ENCODE results near the gene TTPAL. TPM values are rescaled to one million over a fixed set of nuclear protein-coding genes. Genes with fewer than 3 reads are reported as not detected.

TTPAL gene
- total RNA-seq, 1 experiment from 2014 or later: 21.1 TPM

- H3K9me3 ChIP-seq (ENCODE audit: control insufficient read depth, low read depth, low read length): no peaks in the 10 kb centered on the region
- peaks cover 5% of the 10 kb centered on the region; the same call in 1 of the 2 replicates for H3K4me1 ChIP-seq (ENCODE audit: insufficient read depth, low read length)
- H3K23me2 ChIP-seq (ENCODE audit: insufficient read length, low read depth, low read length, poor library complexity, severe bottlenecking): peaks cover 14% of the 10 kb centered on the region
- no peak overlapping the region for H3K9ac ChIP-seq (ENCODE audit: extremely low read depth, insufficient read length, low read length)
- no peaks in the 10 kb centered on the region for H3K27me3 Mint-ChIP-seq (ENCODE audit: low read depth)
- no peak overlapping the region for H3K4me2 ChIP-seq (ENCODE audit: insufficient read depth, insufficient read length, low read length)
- H4K91ac ChIP-seq (ENCODE audit: insufficient read length, low read depth, low read length): no peak overlapping the region
- H2BK5ac ChIP-seq (ENCODE audit: insufficient read length, low read length): no peak overlapping the region
- no peak overlapping the region for H2BK120ac ChIP-seq (ENCODE audit: low read depth, low read length, poor library complexity, severe bottlenecking)
- no peak overlapping the region for H3K27ac ChIP-seq (ENCODE audit: insufficient read length, low read depth, low read length)
- H3T11ph ChIP-seq (ENCODE audit: low read length): no peak overlapping the region
- H2BK12ac ChIP-seq (ENCODE audit: insufficient read length, low read depth, low read length): no peak overlapping the region
- H3K4me1 Mint-ChIP-seq: peaks cover 16 to 32% of the 10 kb centered on the region in 2 experiments
- no peak overlapping the region for H2BK20ac ChIP-seq (ENCODE audit: low read depth, low read length, poor library complexity, severe bottlenecking)
- H2BK15ac ChIP-seq (ENCODE audit: low read depth, low read length): no peak overlapping the region
- peaks cover 3% of the 10 kb centered on the region for H3K79me1 ChIP-seq (ENCODE audit: insufficient read depth, low read depth, low read length, poor library complexity, severe bottlenecking)
- no CpG with 5 or more reads among the region's 6 CpGs for WGBS (ENCODE audit: extremely low coverage, insufficient read length, low lambda C conversion rate)
- H2AFZ ChIP-seq (ENCODE audit: low read length): no peak overlapping the region
- H3K23ac ChIP-seq (ENCODE audit: insufficient read length, low read depth, low read length): no peak overlapping the region
- no peak overlapping the region for H3K14ac ChIP-seq (ENCODE audit: insufficient read depth, low read length)
- H2AK5ac ChIP-seq (ENCODE audit: insufficient read length, low read length): no peak overlapping the region
- H3K4ac ChIP-seq (ENCODE audit: low read depth, low read length): no peak overlapping the region
- H4K20me1 ChIP-seq (ENCODE audit: control insufficient read depth, insufficient read depth, insufficient read length): no peaks in the 10 kb centered on the region
- H3K4me3 Mint-ChIP-seq: no peak overlapping the region; a peak in 1 of 5 replicates
- DNase-seq: no peak
- TF ChIP-seq CTCF (conservative IDR thresholded peaks at IDR 0.05): no peak
- 0 out of 5 replicates have a peak, but pooled peaks cover 0 to 2% of the 10 kb centered on the region in 2 experiments for H3K9me3 Mint-ChIP-seq
- no peak overlapping the region for H4K8ac ChIP-seq (replicated peaks; ENCODE audit: insufficient read length, low read depth, low read length)
- H3K18ac ChIP-seq (ENCODE audit: insufficient read length, low read depth, low read length): no peak overlapping the region
- no peaks in the 10 kb centered on the region; a peak in 1 of 7 replicates for H3K36me3 Mint-ChIP-seq (ENCODE audit: insufficient read depth in 1 of 3, low read depth in 3 of 3)
- H3K27me3 ChIP-seq (ENCODE audit: insufficient read depth, low read length): no peaks in the 10 kb centered on the region
- no peak overlapping the region for H3K27ac Mint-ChIP-seq
- no peak overlapping the region for H3K56ac ChIP-seq (ENCODE audit: insufficient read length, low read depth, low read length)
- no peak overlapping the region for H4K5ac ChIP-seq (ENCODE audit: insufficient read length, low read depth, low read length)
- H3K79me2 ChIP-seq (ENCODE audit: insufficient read depth, low read length): no peaks in the 10 kb centered on the region
These were observed 52.6 kb downstream of the TTPAL start for GRCh38 chr20:44528309-44528708.

Measured in H9 (cell line).